IMR-90 (cell line): ENCODE measurements around the gene LCNL1.

Experiments
- BHLHE40 ChIP-seq: fragments of 150-350 bp; IDR thresholded peaks from 2 replicates; pipeline ENCODE4 v1.6.1; 2016; ENCODE audit warnings: mild to moderate bottlenecking, low read depth, low read length
- CEBPB ChIP-seq: IDR thresholded peaks from 2 replicates; pipeline ENCODE4 v1.6.1; 2012; ENCODE audit warnings: low read depth, low read length, improper control_type of control experiment
- FOS ChIP-seq: fragments of 150-350 bp; IDR thresholded peaks from 2 replicates; pipeline ENCODE4 v1.6.1; 2016; ENCODE audit warnings: low read depth, low read length
- MAFK ChIP-seq: IDR thresholded peaks from 2 replicates; pipeline ENCODE4 v1.6.1; 2012; ENCODE audit warnings: low read depth, low read length, improper control_type of control experiment
- MAZ ChIP-seq: IDR thresholded peaks from 2 replicates; pipeline ENCODE4 v1.6.1; 2012; ENCODE audit warnings: low read depth, mild to moderate bottlenecking, low read length, improper control_type of control experiment, moderate library complexity, borderline replicate concordance
- MXI1 ChIP-seq: IDR thresholded peaks from 2 replicates; pipeline ENCODE4 v1.6.1; 2012; ENCODE audit warnings: low read depth, mild to moderate bottlenecking, low read length, moderate library complexity, borderline replicate concordance
- NFE2L2 ChIP-seq: fragments of 150-350 bp; IDR thresholded peaks from 2 replicates; pipeline ENCODE4 v1.6.1; 2016; ENCODE audit warnings: low read depth, mild to moderate bottlenecking, low read length
- POLR2A ChIP-seq: IDR thresholded peaks from 2 replicates; pipeline ENCODE4 v1.6.1; 2012; ENCODE audit warnings: mild to moderate bottlenecking, low read depth, low read length
- RFX5 ChIP-seq: IDR thresholded peaks from 2 replicates; pipeline ENCODE4 v1.8.0; 2012; ENCODE audit warnings: low read depth, mild to moderate bottlenecking, low read length, moderate library complexity
- SMC3 ChIP-seq: fragments of 150-350 bp; IDR thresholded peaks from 2 replicates; pipeline ENCODE4 v1.6.1; 2016; ENCODE audit warnings: low read depth, mild to moderate bottlenecking, antibody characterized with exemption, low read length, moderate library complexity
- TF ChIP-seq, protein P1 (sequence below): conservative IDR thresholded peaks from 2 replicates; pipeline ENCODE4 v1.5.1; 2012; ENCODE audit warnings: mild to moderate bottlenecking, low read depth, low read length, improper control_type of control experiment
- TF ChIP-seq, protein P2 (sequence below): fragments of 150-350 bp; IDR thresholded peaks from 2 replicates; pipeline ENCODE4 v1.6.1; 2017; ENCODE audit warnings: mild to moderate bottlenecking, antibody characterized with exemption, low read length, low read depth

DNA sequence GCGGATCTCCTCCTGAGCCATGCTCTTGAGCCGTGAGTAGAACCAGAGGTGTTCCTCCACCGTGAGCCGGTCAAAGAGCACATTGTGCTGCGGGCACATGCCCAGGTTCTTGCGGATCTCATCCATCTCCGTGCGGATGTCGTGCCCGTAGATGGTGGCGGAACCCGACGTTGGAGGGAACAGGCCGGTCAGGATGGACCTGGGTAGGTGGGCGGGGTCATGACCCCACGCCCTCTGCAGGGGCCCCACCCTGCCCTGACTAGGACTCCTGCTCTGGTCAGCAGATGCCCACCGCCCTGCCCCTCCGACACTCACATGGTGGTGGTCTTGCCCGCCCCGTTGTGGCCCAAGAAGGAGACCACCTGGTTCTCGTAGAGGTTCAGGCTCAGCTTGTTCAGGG, 33.2 kb downstream of the LCNL1 start:
- TF ChIP-seq, protein P1, sequence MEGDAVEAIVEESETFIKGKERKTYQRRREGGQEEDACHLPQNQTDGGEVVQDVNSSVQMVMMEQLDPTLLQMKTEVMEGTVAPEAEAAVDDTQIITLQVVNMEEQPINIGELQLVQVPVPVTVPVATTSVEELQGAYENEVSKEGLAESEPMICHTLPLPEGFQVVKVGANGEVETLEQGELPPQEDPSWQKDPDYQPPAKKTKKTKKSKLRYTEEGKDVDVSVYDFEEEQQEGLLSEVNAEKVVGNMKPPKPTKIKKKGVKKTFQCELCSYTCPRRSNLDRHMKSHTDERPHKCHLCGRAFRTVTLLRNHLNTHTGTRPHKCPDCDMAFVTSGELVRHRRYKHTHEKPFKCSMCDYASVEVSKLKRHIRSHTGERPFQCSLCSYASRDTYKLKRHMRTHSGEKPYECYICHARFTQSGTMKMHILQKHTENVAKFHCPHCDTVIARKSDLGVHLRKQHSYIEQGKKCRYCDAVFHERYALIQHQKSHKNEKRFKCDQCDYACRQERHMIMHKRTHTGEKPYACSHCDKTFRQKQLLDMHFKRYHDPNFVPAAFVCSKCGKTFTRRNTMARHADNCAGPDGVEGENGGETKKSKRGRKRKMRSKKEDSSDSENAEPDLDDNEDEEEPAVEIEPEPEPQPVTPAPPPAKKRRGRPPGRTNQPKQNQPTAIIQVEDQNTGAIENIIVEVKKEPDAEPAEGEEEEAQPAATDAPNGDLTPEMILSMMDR: no peak
- no peak for TF ChIP-seq MAFK
- TF ChIP-seq MXI1: no peak
- no peak for TF ChIP-seq RFX5
- TF ChIP-seq FOS: no peak
- TF ChIP-seq CEBPB: no peak
- no peak for TF ChIP-seq BHLHE40
- TF ChIP-seq, protein P2, sequence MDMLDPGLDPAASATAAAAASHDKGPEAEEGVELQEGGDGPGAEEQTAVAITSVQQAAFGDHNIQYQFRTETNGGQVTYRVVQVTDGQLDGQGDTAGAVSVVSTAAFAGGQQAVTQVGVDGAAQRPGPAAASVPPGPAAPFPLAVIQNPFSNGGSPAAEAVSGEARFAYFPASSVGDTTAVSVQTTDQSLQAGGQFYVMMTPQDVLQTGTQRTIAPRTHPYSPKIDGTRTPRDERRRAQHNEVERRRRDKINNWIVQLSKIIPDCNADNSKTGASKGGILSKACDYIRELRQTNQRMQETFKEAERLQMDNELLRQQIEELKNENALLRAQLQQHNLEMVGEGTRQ: no peak
- TF ChIP-seq SMC3: no peak
- no peak for TF ChIP-seq NFE2L2
- TF ChIP-seq POLR2A: no peak
- no peak for TF ChIP-seq MAZ
